ENCODE results near the gene HES7. TPM values are rescaled to one million over a fixed set of nuclear protein-coding genes. Genes with fewer than 3 reads are reported as not detected.

The HES7 gene
- total RNA-seq, 1 experiment from 2014 or later: 0.34 TPM

GRCh38 chr17:8143581-8144400 lies 19.9 kb upstream of the HES7 start:
- DNase-seq (ENCODE audit: low read depth): no peak

- DNase-seq (ENCODE audit: low read depth): no peak
Measured at GRCh38 chr17:8142887-8143580, 19.1 kb upstream of the HES7 start.

- no peak for DNase-seq (ENCODE audit: low read depth)
Measured at GRCh38 chr17:8142158-8142886, 18.4 kb upstream of the HES7 start.

GRCh38 chr17:8141741-8142140 lies 17.8 kb upstream of the HES7 start:
- DNase-seq (ENCODE audit: low read depth): no peak

GRCh38 chr17:8141045-8141444 lies 17.1 kb upstream of the HES7 start:
- DNase-seq (ENCODE audit: low read depth): no peak

- no peak for DNase-seq (ENCODE audit: low read depth)
Measured at GRCh38 chr17:8140065-8141029, 16.4 kb upstream of the HES7 start.

GRCh38 chr17:8138672-8139371 lies 14.9 kb upstream of the HES7 start:
- peak; percentile 99 for DNase-seq (ENCODE audit: low read depth)

GRCh38 chr17:8138374-8138671 lies 14.4 kb upstream of the HES7 start:
- DNase-seq (ENCODE audit: low read depth): no peak

- no peak for DNase-seq (ENCODE audit: low read depth)
Measured at GRCh38 chr17:8137645-8138373, 13.9 kb upstream of the HES7 start.

GRCh38 chr17:8133941-8134340 lies 10.0 kb upstream of the HES7 start:
- DNase-seq (ENCODE audit: low read depth): no peak

- no peak for DNase-seq (ENCODE audit: low read depth)
Measured at GRCh38 chr17:8133399-8133798, 9.5 kb upstream of the HES7 start.

GRCh38 chr17:8131844-8132441 lies 8.0 kb upstream of the HES7 start:
- DNase-seq (ENCODE audit: low read depth): peak; percentile 42

GRCh38 chr17:8128125-8128784 lies 4.3 kb upstream of the HES7 start:
- DNase-seq (ENCODE audit: low read depth): no peak

GRCh38 chr17:8126491-8127066 lies 2.7 kb upstream of the HES7 start:
- DNase-seq (ENCODE audit: low read depth): peak; percentile 33

- DNase-seq (ENCODE audit: low read depth): peak; percentile 28
Measured at GRCh38 chr17:8125947-8126490, 2.1 kb upstream of the HES7 start.

- peak; percentile 72 for DNase-seq (ENCODE audit: low read depth)
Measured at GRCh38 chr17:8125154-8125946, 1.4 kb upstream of the HES7 start.

- DNase-seq (ENCODE audit: low read depth): peak; percentile 29
Measured at GRCh38 chr17:8124350-8125153, 646 bp upstream of the HES7 start.

Data from LHCN-M2 (cell line).